Measurements from ENCODE around the gene FCGR2B. TPM values are rescaled to one million over a fixed set of nuclear protein-coding genes. Genes with fewer than 3 reads are reported as not detected.
"Not testable (repeated sequence)": the region's sequence is repeated elsewhere in the genome, so short reads cannot be mapped to it uniquely, and the experiment has no call there.

The FCGR2B gene
- total RNA-seq, 1 donor from 2014 or later = 0.15 TPM

DNA sequence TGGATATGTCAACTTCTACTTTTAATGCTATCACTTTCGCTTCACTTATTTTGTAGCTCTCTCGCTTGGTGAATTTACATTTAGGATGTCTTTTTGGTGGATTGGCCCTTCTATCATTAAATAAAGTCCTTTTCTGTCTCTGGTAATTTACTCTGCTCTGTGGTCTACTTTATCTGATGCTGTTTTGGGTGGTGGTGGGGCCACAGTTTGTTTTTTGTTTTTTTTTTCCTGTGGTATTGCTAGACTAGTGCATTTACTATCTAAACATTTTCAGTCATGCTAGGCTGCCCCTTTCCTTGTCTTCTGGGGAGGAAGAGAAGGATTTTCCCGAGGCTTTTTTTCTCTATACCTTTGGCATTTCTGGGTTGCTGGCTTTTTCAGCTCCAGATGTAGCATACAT, 26.0 kb downstream of the FCGR2B start:
- Histone ChIP-seq H3K27me3 (peaks cover 3% of the 10 kb centered on the region), H3K36me3 (no peaks in the 10 kb centered on the region), H2AFZ (replicated peaks) (no peak overlapping the region), H3K9ac (no peak overlapping the region), H3F3A (ENCODE audit: low read depth) (no peaks in the 10 kb centered on the region), H3K9me3 (ENCODE audit: low read depth) (no peaks in the 10 kb centered on the region), H3K4me2 (no peak overlapping the region), H3K4me3 (no peak overlapping the region), H3K4me1 (no peaks in the 10 kb centered on the region), H3K79me2 (ENCODE audit: low read depth) (no peaks in the 10 kb centered on the region), H3K27ac (no peak overlapping the region), H4K20me1 (ENCODE audit: low read depth) (no peaks in the 10 kb centered on the region)
- Mint-ChIP-seq H3K9me3 (no peaks in the 10 kb centered on the region), H3K27ac (no peak overlapping the region), H3K4me3 (no peak overlapping the region), H3K27me3 (ENCODE audit: insufficient read depth, low read depth) (no peaks in the 10 kb centered on the region), H3K4me1 (no peaks in the 10 kb centered on the region), H3K36me3 (no peaks in the 10 kb centered on the region)
- TF ChIP-seq EZH2 (IDR thresholded peaks at IDR 0.05) (no peak), EZH2phosphoT487 (IDR thresholded peaks at IDR 0.05) (no peak)
- TF ChIP-seq, protein P1, sequence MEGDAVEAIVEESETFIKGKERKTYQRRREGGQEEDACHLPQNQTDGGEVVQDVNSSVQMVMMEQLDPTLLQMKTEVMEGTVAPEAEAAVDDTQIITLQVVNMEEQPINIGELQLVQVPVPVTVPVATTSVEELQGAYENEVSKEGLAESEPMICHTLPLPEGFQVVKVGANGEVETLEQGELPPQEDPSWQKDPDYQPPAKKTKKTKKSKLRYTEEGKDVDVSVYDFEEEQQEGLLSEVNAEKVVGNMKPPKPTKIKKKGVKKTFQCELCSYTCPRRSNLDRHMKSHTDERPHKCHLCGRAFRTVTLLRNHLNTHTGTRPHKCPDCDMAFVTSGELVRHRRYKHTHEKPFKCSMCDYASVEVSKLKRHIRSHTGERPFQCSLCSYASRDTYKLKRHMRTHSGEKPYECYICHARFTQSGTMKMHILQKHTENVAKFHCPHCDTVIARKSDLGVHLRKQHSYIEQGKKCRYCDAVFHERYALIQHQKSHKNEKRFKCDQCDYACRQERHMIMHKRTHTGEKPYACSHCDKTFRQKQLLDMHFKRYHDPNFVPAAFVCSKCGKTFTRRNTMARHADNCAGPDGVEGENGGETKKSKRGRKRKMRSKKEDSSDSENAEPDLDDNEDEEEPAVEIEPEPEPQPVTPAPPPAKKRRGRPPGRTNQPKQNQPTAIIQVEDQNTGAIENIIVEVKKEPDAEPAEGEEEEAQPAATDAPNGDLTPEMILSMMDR (IDR thresholded peaks at IDR 0.05) = no peak
- no peak for DNase-seq (ENCODE audit: low spot score)

DNA sequence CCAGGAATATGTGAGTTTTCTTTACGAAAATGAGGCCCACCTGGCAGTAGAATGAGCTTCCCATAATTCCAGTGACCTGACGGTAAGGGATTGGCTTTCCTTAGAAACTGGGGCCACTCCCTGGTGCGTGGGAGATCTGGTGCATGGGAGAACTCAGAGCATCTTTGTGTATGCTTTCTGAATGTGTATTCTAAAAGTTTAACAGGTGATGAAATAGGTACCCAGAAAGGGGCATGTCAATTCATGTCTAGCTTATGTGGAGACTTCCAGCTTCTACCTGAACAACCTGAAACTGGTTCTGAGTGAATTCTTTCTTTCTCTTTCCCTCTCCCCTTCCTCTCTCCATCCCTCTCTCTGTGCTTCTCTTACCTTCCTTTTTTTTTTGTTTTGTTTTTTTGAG, 28.9 kb downstream of the FCGR2B start:
- no peak overlapping the region for H3K27ac Mint-ChIP-seq
- H3K4me1 ChIP-seq = no peaks in the 10 kb centered on the region
- no peak overlapping the region for H3K4me2 ChIP-seq
- no peak overlapping the region for H3K9ac ChIP-seq
- H3K27ac ChIP-seq = no peak overlapping the region
- no peaks in the 10 kb centered on the region for H4K20me1 ChIP-seq (ENCODE audit: low read depth)
- peaks cover 2% of the 10 kb centered on the region for H3K27me3 Mint-ChIP-seq (ENCODE audit: insufficient read depth, low read depth)
- no peaks in the 10 kb centered on the region for H3K9me3 Mint-ChIP-seq
- no peaks in the 10 kb centered on the region for H3K36me3 ChIP-seq
- DNase-seq (ENCODE audit: low spot score) = no peak
- no peak for TF ChIP-seq EZH2phosphoT487 (IDR thresholded peaks at IDR 0.05)
- no peak for TF ChIP-seq EZH2 (IDR thresholded peaks at IDR 0.05)
- TF ChIP-seq, protein P1 (IDR thresholded peaks at IDR 0.05) = no peak
- no peak overlapping the region for H2AFZ ChIP-seq (replicated peaks)
- no peaks in the 10 kb centered on the region for H3K36me3 Mint-ChIP-seq
- H3K4me3 ChIP-seq = no peak overlapping the region
- H3K4me1 Mint-ChIP-seq = no peaks in the 10 kb centered on the region
- no peaks in the 10 kb centered on the region for H3F3A ChIP-seq (ENCODE audit: low read depth)
- H3K4me3 Mint-ChIP-seq = no peak overlapping the region
- no peaks in the 10 kb centered on the region for H3K79me2 ChIP-seq (ENCODE audit: low read depth)
- no peaks in the 10 kb centered on the region for H3K27me3 ChIP-seq
- no peaks in the 10 kb centered on the region for H3K9me3 ChIP-seq (ENCODE audit: low read depth)

DNA sequence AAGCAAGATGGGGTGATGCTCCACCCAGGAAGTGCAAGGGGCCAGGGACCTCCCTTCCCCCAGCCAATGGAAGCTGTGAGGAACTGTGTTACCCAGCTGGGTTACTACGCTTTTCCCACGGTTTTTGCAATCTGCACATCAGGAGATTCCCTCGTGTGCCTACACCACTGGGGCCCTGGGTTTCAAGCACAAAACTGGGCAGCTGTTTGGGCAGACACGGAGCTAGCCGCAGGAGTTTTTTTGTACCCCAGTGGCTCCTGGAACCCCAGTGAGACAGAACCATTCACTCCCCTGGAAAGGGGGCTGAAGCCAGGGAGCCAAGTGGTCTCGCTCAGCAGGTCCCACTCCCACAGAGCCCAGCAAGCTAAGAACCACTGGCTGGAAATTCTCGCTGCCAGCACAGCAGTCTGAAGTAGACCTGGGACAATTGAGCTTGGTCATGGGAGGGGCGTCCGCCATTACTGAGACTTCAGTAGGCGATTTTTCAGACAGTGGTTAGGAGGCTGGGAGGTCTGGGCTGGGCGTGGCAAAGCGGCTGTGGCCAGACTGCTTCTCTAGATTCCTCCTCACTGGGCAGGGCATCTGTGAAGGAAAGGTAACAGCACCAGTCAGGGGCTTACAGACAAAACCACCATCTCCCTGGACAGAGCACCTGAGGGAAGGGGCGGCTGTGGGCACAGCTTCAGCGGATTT, 30.2 kb downstream of the FCGR2B start:
- H3K9me3 ChIP-seq (ENCODE audit: low read depth); H3K4me3 Mint-ChIP-seq; H3K36me3 Mint-ChIP-seq; DNase-seq (ENCODE audit: low spot score); H3K9ac ChIP-seq; H3K27me3 Mint-ChIP-seq (ENCODE audit: insufficient read depth, low read depth); H3K4me1 ChIP-seq; H3K9me3 Mint-ChIP-seq; H3K4me3 ChIP-seq; H2AFZ ChIP-seq (replicated peaks); H3K27me3 ChIP-seq; H3K4me1 Mint-ChIP-seq; H3K27ac Mint-ChIP-seq; H4K20me1 ChIP-seq (ENCODE audit: low read depth); H3K4me2 ChIP-seq; H3K36me3 ChIP-seq; H3K27ac ChIP-seq; H3F3A ChIP-seq (ENCODE audit: low read depth); H3K79me2 ChIP-seq (ENCODE audit: low read depth): not testable (repeated sequence)

DNA sequence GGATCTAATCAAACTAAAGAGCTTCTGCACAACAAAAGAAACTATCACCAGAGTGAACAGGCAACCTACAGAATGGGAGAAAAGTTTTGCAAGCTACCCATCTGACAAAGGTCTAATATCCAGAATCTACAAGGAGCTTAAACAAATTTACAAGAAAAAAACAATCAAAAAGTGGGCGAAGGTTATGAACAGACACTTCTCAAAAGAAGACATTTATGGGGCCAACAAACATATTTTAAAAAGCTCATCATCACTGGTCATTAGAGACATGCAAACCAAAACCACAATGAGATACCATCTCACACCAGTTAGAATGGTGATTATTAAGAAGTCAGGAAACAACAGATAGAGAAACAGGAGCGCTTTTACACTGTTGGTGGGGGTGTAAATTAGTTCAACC, 35.4 kb downstream of the FCGR2B start:
- H3K4me3 Mint-ChIP-seq; H3F3A ChIP-seq (ENCODE audit: low read depth); H3K79me2 ChIP-seq (ENCODE audit: low read depth); H3K27ac ChIP-seq; H3K27me3 Mint-ChIP-seq (ENCODE audit: insufficient read depth, low read depth); H2AFZ ChIP-seq (replicated peaks); DNase-seq (ENCODE audit: low spot score); H3K4me3 ChIP-seq; H3K4me1 ChIP-seq; H4K20me1 ChIP-seq (ENCODE audit: low read depth); H3K9me3 ChIP-seq (ENCODE audit: low read depth); H3K36me3 ChIP-seq; H3K9ac ChIP-seq; H3K36me3 Mint-ChIP-seq; H3K4me2 ChIP-seq; H3K9me3 Mint-ChIP-seq; H3K4me1 Mint-ChIP-seq; H3K27me3 ChIP-seq; H3K27ac Mint-ChIP-seq: not testable (repeated sequence)

All from neural progenitor cell (in vitro differentiated cells).